Activated T-helper 17 cell treated with anti-CD3 and anti-CD28 coated beads, Interleukin-2, amount 50 U/mL, for 72 hours (primary cell): Measurements from ENCODE around the gene DNAJC22. TPM values are rescaled to one million over a fixed set of nuclear protein-coding genes. Genes with fewer than 3 reads are reported as not detected.

ENCODE experiments used
- total RNA-seq, 2 donors: library from RNA; stranded (reverse); gene quantifications; one replicate each; pipeline ENCODE4 v1.2.3, GENCODE V29; 2022

DNAJC22 gene
- total RNA-seq, 2 donors from 2014 or later, result not detected

Other genes with a start within 250 kb of the DNAJC22 start
- gene LMBR1L, start 236.0 kb upstream of the DNAJC22 start, total RNA-seq, result 100 to 1,000 TPM in 1 of 2 donors, 10 to 100 TPM in 1; 56.8 to 105 TPM
- 1,000 to 10,000 TPM; 1,357 to 2,653 TPM for gene TUBA1B, start 215.5 kb upstream of the DNAJC22 start, total RNA-seq
- 10 to 100 TPM; 57.9 to 72.6 TPM for gene TUBA1A, start 157.8 kb upstream of the DNAJC22 start, total RNA-seq
- gene TUBA1C, start 81.8 kb upstream of the DNAJC22 start, total RNA-seq, result 100 to 1,000 TPM; 277 to 363 TPM
- under 1 TPM in 1 of 2 donors, not detected in 1; 0.32 TPM for gene PRPH, start 51.7 kb upstream of the DNAJC22 start, total RNA-seq
- gene TROAP, start 23.6 kb upstream of the DNAJC22 start, total RNA-seq, result 10 to 100 TPM; 53.9 to 56.5 TPM
- gene C1QL4, start 9.7 kb upstream of the DNAJC22 start, total RNA-seq, result not detected
- gene SPATS2, start 20.6 kb downstream of the DNAJC22 start, total RNA-seq, result 10 to 100 TPM; 15.3 to 16.9 TPM
- 1 to 10 TPM; 1.1 to 1.3 TPM for gene KCNH3, start 192.1 kb downstream of the DNAJC22 start, total RNA-seq
- 10 to 100 TPM; 31.6 to 54.8 TPM for gene MCRS1, start 221.3 kb downstream of the DNAJC22 start, total RNA-seq